ENCODE results near the gene SLBP.

SLBP gene

DNA sequence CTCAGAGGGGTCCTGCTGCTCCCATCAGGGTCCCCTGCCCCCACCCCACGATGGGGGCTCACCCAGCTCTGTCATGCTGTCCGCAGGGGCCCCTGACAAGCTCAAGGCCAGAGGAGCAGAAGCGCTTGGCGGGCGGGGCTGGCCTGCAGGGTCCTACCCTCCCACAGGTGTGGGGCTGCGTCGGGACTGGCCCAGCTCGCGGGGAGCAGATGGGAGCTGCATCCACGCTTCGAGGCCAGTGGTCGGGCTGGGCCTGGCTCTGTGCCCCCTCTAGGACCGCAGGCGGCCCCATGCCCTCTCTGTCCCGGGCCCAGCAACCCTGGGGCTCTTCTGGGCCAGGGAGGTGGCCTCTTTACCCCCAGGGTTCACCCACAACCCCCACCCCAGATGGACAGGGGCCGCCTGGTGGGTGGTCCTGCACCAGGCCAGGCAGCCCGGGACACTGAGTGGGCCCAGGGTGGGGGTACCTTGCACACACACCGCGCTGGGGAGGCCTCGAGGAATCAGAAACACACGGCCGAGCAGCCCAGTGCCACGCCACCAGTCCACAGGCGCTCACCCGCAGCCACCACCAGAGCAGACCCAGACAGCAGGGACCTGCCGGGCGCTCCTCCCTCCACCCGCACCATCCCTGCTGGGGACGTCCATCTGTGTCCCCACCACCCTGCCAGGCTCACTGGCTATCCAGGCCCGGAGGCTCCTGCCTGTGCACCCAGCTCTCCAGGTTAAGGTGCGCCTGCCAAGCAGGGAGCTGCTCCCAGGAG is 39.2 kb upstream of the SLBP start:
- Histone ChIP-seq H2BK5ac (ENCODE audit: low read depth, low read length, poor library complexity, severe bottlenecking) (no peak overlapping the region), H3K36me3 (ENCODE audit: control insufficient read depth in 1 of 2, insufficient read depth in 2 of 2, low read depth in 1 of 2, low read length in 2 of 2) (peaks cover 0 to 3% of the 10 kb centered on the region in 2 experiments), H3K23ac (ENCODE audit: low read length in 2 of 2) (no peak overlapping the region), H2AFZ (ENCODE audit: low read depth, low read length) (no peak overlapping the region), H3K14ac (ENCODE audit: low read length in 2 of 2) (no peak overlapping the region), H2BK120ac (ENCODE audit: low read depth, low read length) (no peak overlapping the region), H3K27me3 (ENCODE audit: control insufficient read depth in 1 of 2, insufficient read depth in 1 of 2, low read length in 2 of 2) (peaks cover 0 to 32% of the 10 kb centered on the region in 2 experiments), H3K4ac (ENCODE audit: low read depth in 1 of 2, low read length in 2 of 2) (no peak overlapping the region), H3K4me3 (ENCODE audit: insufficient read depth in 1 of 2, low read depth in 1 of 2, low read length in 2 of 2) (no peak overlapping the region), H2BK15ac (ENCODE audit: low read depth, poor library complexity, severe bottlenecking) (no peak overlapping the region), H3K18ac (ENCODE audit: low read depth in 1 of 2, low read length in 2 of 2) (no peak overlapping the region), H4K8ac (ENCODE audit: low read length) (no peak overlapping the region), H2AK5ac (ENCODE audit: low read length, severe bottlenecking) (no peak overlapping the region), H4K91ac (ENCODE audit: low read length) (no peak overlapping the region), H3K27ac (ENCODE audit: low read length, poor library complexity, severe bottlenecking) (no peak overlapping the region), H3K79me1 (replicated peaks; ENCODE audit: low read length, poor library complexity, severe bottlenecking) (no peaks in the 10 kb centered on the region), H3K9me3 (ENCODE audit: control insufficient read depth, low read length) (no peaks in the 10 kb centered on the region), H3K4me1 (ENCODE audit: control insufficient read depth, insufficient read depth, low read depth, low read length) (peaks cover 27% of the 10 kb centered on the region), H3K4me2 (ENCODE audit: low read length, poor library complexity, severe bottlenecking) (no peak overlapping the region), H2BK12ac (ENCODE audit: low read length in 2 of 2) (no peak overlapping the region), H3K9ac (ENCODE audit: low read length) (no peak overlapping the region)
- WGBS = 90% methylated on average over 28 of the region's 31 CpGs
- no peak for DNase-seq

DNA sequence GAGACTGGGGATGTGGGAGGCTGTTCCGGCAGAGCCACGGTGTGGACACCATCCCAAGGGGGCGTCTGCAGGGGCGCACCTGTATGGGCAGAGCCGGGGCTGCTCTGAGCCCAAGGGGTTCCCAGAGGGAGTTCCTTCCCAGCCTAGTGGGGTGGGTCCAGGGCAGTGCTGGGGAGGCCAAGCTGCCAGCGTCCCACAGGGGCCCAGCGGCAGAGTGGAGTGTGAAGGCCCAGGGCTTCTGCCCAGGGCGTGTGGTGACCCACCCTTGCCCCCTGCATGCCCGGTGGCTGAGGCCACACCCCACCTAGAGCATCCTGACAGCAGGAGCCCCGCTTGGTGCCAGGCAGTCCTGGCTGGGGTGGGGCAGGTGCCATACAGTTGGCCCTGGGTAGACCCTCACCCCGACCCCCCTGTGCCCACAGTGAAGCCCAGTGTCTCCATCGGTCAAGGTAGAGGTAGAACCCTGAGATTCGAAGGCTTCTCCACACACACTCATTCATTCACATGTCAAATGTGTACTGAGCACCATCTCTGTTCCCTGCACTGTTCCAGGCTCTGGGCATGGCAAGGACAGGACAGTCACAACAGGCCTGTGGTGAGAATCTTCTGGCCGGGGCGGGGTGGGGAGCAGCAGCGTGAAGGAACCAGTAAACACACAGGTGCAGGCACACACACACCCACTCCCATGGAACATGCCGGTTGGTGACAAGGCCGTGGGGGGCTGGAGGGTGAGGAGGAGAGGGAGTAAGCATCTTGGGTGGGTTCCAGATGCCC is 38.4 kb upstream of the SLBP start:
- peaks cover 28% of the 10 kb centered on the region for H3K4me1 ChIP-seq (ENCODE audit: control insufficient read depth, insufficient read depth, low read depth, low read length)
- peaks cover 0 to 29% of the 10 kb centered on the region in 2 experiments for H3K27me3 ChIP-seq (ENCODE audit: control insufficient read depth in 1 of 2, insufficient read depth in 1 of 2, low read length in 2 of 2)
- H2BK12ac ChIP-seq (ENCODE audit: low read length in 2 of 2) = no peak overlapping the region
- H3K9ac ChIP-seq (ENCODE audit: low read length) = no peak overlapping the region
- H3K4me3 ChIP-seq (ENCODE audit: insufficient read depth in 1 of 2, low read depth in 1 of 2, low read length in 2 of 2) = no peak overlapping the region
- H3K23ac ChIP-seq (ENCODE audit: low read length in 2 of 2) = no peak overlapping the region
- H3K4me2 ChIP-seq (ENCODE audit: low read length, poor library complexity, severe bottlenecking) = no peak overlapping the region
- H3K18ac ChIP-seq (ENCODE audit: low read depth in 1 of 2, low read length in 2 of 2) = no peak overlapping the region
- H2AFZ ChIP-seq (ENCODE audit: low read depth, low read length) = no peak overlapping the region
- H2BK15ac ChIP-seq (ENCODE audit: low read depth, poor library complexity, severe bottlenecking) = no peak overlapping the region
- DNase-seq = no peak
- no peak overlapping the region for H2BK5ac ChIP-seq (ENCODE audit: low read depth, low read length, poor library complexity, severe bottlenecking)
- no peak overlapping the region for H4K8ac ChIP-seq (ENCODE audit: low read length)
- no peak overlapping the region for H3K27ac ChIP-seq (ENCODE audit: low read length, poor library complexity, severe bottlenecking)
- H3K79me1 ChIP-seq (replicated peaks; ENCODE audit: low read length, poor library complexity, severe bottlenecking) = no peaks in the 10 kb centered on the region
- H2BK120ac ChIP-seq (ENCODE audit: low read depth, low read length) = no peak overlapping the region
- H3K4ac ChIP-seq (ENCODE audit: low read depth in 1 of 2, low read length in 2 of 2) = no peak overlapping the region
- H4K91ac ChIP-seq (ENCODE audit: low read length) = no peak overlapping the region
- 88% methylated on average over 15 of the region's 18 CpGs for WGBS
- H3K36me3 ChIP-seq (ENCODE audit: control insufficient read depth in 1 of 2, insufficient read depth in 2 of 2, low read depth in 1 of 2, low read length in 2 of 2) = peaks cover 0 to 4% of the 10 kb centered on the region in 2 experiments
- no peak overlapping the region for H3K14ac ChIP-seq (ENCODE audit: low read length in 2 of 2)
- no peaks in the 10 kb centered on the region for H3K9me3 ChIP-seq (ENCODE audit: control insufficient read depth, low read length)
- H2AK5ac ChIP-seq (ENCODE audit: low read length, severe bottlenecking) = no peak overlapping the region

- no peak overlapping the region for H4K8ac ChIP-seq (ENCODE audit: low read length)
- H3K79me1 ChIP-seq (replicated peaks; ENCODE audit: low read length, poor library complexity, severe bottlenecking) = no peaks in the 10 kb centered on the region
- peaks cover 27% of the 10 kb centered on the region for H3K4me1 ChIP-seq (ENCODE audit: control insufficient read depth, insufficient read depth, low read depth, low read length)
- no peak overlapping the region for H2BK15ac ChIP-seq (ENCODE audit: low read depth, poor library complexity, severe bottlenecking)
- no peak overlapping the region for H2BK12ac ChIP-seq (ENCODE audit: low read length in 2 of 2)
- H3K27ac ChIP-seq (ENCODE audit: low read length, poor library complexity, severe bottlenecking) = no peak overlapping the region
- no peak overlapping the region for H2BK5ac ChIP-seq (ENCODE audit: low read depth, low read length, poor library complexity, severe bottlenecking)
- H3K27me3 ChIP-seq (ENCODE audit: control insufficient read depth in 1 of 2, insufficient read depth in 1 of 2, low read length in 2 of 2) = peaks cover 0 to 25% of the 10 kb centered on the region in 2 experiments
- H2AFZ ChIP-seq (ENCODE audit: low read depth, low read length) = no peak overlapping the region
- no peak overlapping the region for H3K18ac ChIP-seq (ENCODE audit: low read depth in 1 of 2, low read length in 2 of 2)
- no peak overlapping the region for H3K9ac ChIP-seq (ENCODE audit: low read length)
- no peak overlapping the region for H2BK120ac ChIP-seq (ENCODE audit: low read depth, low read length)
- H3K4me3 ChIP-seq (ENCODE audit: insufficient read depth in 1 of 2, low read depth in 1 of 2, low read length in 2 of 2) = no peak overlapping the region
- no peak overlapping the region for H3K23ac ChIP-seq (ENCODE audit: low read length in 2 of 2)
- H2AK5ac ChIP-seq (ENCODE audit: low read length, severe bottlenecking) = no peak overlapping the region
- 68% methylated on average over 11 of the region's 14 CpGs for WGBS
- H3K4ac ChIP-seq (ENCODE audit: low read depth in 1 of 2, low read length in 2 of 2) = no peak overlapping the region
- H3K14ac ChIP-seq (ENCODE audit: low read length in 2 of 2) = no peak overlapping the region
- no peak overlapping the region for H3K4me2 ChIP-seq (ENCODE audit: low read length, poor library complexity, severe bottlenecking)
- DNase-seq = no peak
- H3K36me3 ChIP-seq (ENCODE audit: control insufficient read depth in 1 of 2, insufficient read depth in 2 of 2, low read depth in 1 of 2, low read length in 2 of 2) = peaks cover 0 to 10% of the 10 kb centered on the region in 2 experiments
- no peaks in the 10 kb centered on the region for H3K9me3 ChIP-seq (ENCODE audit: control insufficient read depth, low read length)
- no peak overlapping the region for H4K91ac ChIP-seq (ENCODE audit: low read length)
Measured at GRCh38 chr4:1749826-1750225, 37.7 kb upstream of the SLBP start.

DNA sequence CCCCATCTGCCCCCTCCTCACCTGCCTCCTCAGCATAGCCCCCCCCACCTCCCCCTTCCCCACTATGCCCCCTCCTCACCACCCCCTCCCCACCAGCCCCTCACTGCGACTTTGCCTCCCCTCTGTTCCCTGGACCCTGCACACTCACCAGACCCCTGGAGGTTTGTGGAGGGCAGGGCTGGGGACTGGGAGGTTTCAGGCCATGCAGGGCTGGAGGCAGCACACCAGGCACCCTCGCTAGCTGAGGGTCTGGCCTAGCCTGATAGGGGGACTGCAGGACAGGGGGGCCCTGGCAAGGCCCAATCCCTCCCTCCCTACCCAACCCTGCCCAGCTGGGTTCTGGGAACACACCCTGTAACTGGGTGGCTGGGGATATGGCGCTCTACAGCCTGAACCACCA is 37.3 kb upstream of the SLBP start:
- Histone ChIP-seq H3K23ac (ENCODE audit: low read length in 2 of 2) (no peak overlapping the region), H3K14ac (ENCODE audit: low read length in 2 of 2) (no peak overlapping the region), H3K79me1 (replicated peaks; ENCODE audit: low read length, poor library complexity, severe bottlenecking) (no peaks in the 10 kb centered on the region), H2BK5ac (ENCODE audit: low read depth, low read length, poor library complexity, severe bottlenecking) (no peak overlapping the region), H3K9me3 (ENCODE audit: control insufficient read depth, low read length) (no peaks in the 10 kb centered on the region), H3K9ac (ENCODE audit: low read length) (no peak overlapping the region), H4K91ac (ENCODE audit: low read length) (no peak overlapping the region), H3K27me3 (ENCODE audit: control insufficient read depth in 1 of 2, insufficient read depth in 1 of 2, low read length in 2 of 2) (peaks cover 0 to 21% of the 10 kb centered on the region in 2 experiments), H4K8ac (ENCODE audit: low read length) (no peak overlapping the region), H3K27ac (ENCODE audit: low read length, poor library complexity, severe bottlenecking) (no peak overlapping the region), H3K4me2 (ENCODE audit: low read length, poor library complexity, severe bottlenecking) (no peak overlapping the region), H2BK120ac (ENCODE audit: low read depth, low read length) (no peak overlapping the region), H3K4ac (ENCODE audit: low read depth in 1 of 2, low read length in 2 of 2) (no peak overlapping the region), H3K36me3 (ENCODE audit: control insufficient read depth in 1 of 2, insufficient read depth in 2 of 2, low read depth in 1 of 2, low read length in 2 of 2) (peaks cover 0 to 15% of the 10 kb centered on the region in 2 experiments), H3K4me1 (ENCODE audit: control insufficient read depth, insufficient read depth, low read depth, low read length) (peaks cover 24% of the 10 kb centered on the region), H3K18ac (ENCODE audit: low read depth in 1 of 2, low read length in 2 of 2) (no peak overlapping the region), H3K4me3 (ENCODE audit: insufficient read depth in 1 of 2, low read depth in 1 of 2, low read length in 2 of 2) (no peak overlapping the region), H2BK12ac (ENCODE audit: low read length in 2 of 2) (no peak overlapping the region), H2BK15ac (ENCODE audit: low read depth, poor library complexity, severe bottlenecking) (no peak overlapping the region), H2AFZ (ENCODE audit: low read depth, low read length) (no peak overlapping the region), H2AK5ac (ENCODE audit: low read length, severe bottlenecking) (no peak overlapping the region)
- no peak for DNase-seq
- WGBS = 63% methylated on average over 2 of the region's 3 CpGs
